H9 (cell line): ENCODE measurements around the gene ARPC1B. TPM values are rescaled to one million over a fixed set of nuclear protein-coding genes. Genes with fewer than 3 reads are reported as not detected.

Experiments used
- DNase-seq: peaks from one replicate; pipeline ENCODE4 v3.0.0-alpha.2; 2017
- H2AFZ ChIP-seq: one replicate; pipeline ENCODE4 v1.6.1; 2013; ENCODE audit warnings: mild to moderate bottlenecking, low read length, control low read depth, moderate library complexity
- H2AK5ac ChIP-seq: 2 replicates; pipeline ENCODE4 v1.6.1; 2013; ENCODE audit warnings: low read length, control low read depth, mixed read lengths; ENCODE audit not compliant: insufficient read length
- H2BK120ac ChIP-seq: one replicate; pipeline ENCODE4 v1.6.1; 2013; ENCODE audit warnings: low read depth, mild to moderate bottlenecking, low read length, control low read depth, inconsistent platforms; ENCODE audit not compliant: poor library complexity, severe bottlenecking
- H2BK12ac ChIP-seq: 2 replicates; pipeline ENCODE4 v1.6.1; 2013; ENCODE audit warnings: low read length, control low read depth, mixed read lengths, low read depth; ENCODE audit not compliant: insufficient read length
- H2BK15ac ChIP-seq: 2 replicates; pipeline ENCODE4 v1.6.1; 2013; ENCODE audit warnings: low read depth, low read length, control low read depth
- H2BK20ac ChIP-seq: one replicate; pipeline ENCODE4 v1.6.1; 2013; ENCODE audit warnings: low read depth, mild to moderate bottlenecking, low read length, control low read depth, inconsistent platforms; ENCODE audit not compliant: poor library complexity, severe bottlenecking
- H2BK5ac ChIP-seq: 2 replicates; pipeline ENCODE4 v1.6.1; 2013; ENCODE audit warnings: low read length, control low read depth, mixed read lengths; ENCODE audit not compliant: insufficient read length
- H3K14ac ChIP-seq: 2 replicates; pipeline ENCODE4 v1.6.1; 2013; ENCODE audit warnings: low read length, control low read depth; ENCODE audit not compliant: insufficient read depth
- H3K18ac ChIP-seq: 2 replicates; pipeline ENCODE4 v1.6.1; 2013; ENCODE audit warnings: low read depth, mild to moderate bottlenecking, mixed read lengths, low read length, control low read depth; ENCODE audit not compliant: insufficient read length
- H3K23ac ChIP-seq: 2 replicates; pipeline ENCODE4 v1.6.1; 2013; ENCODE audit warnings: low read length, control low read depth, mixed read lengths, low read depth; ENCODE audit not compliant: insufficient read length
- H3K23me2 ChIP-seq: 2 replicates; pipeline ENCODE4 v1.6.1; 2013; ENCODE audit warnings: low read depth, mild to moderate bottlenecking, mixed read lengths, low read length, control low read depth; ENCODE audit not compliant: insufficient read length, poor library complexity, severe bottlenecking
- H3K27ac ChIP-seq: 2 replicates; pipeline ENCODE4 v1.5.1; 2013; ENCODE audit warnings: low read length, control low read depth, mixed read lengths, low read depth; ENCODE audit not compliant: insufficient read length
- H3K27me3 ChIP-seq: 2 replicates; pipeline ENCODE4 v1.6.1; 2013; ENCODE audit warnings: low read length, control low read depth, inconsistent platforms; ENCODE audit not compliant: insufficient read depth
- H3K4ac ChIP-seq: 2 replicates; pipeline ENCODE4 v1.6.1; 2013; ENCODE audit warnings: low read depth, mild to moderate bottlenecking, control low read depth, inconsistent platforms, low read length, moderate library complexity
- H3K4me1 ChIP-seq: 2 replicates; pipeline ENCODE4 v1.6.1; 2013; ENCODE audit warnings: low read length, control low read depth, inconsistent platforms; ENCODE audit not compliant: insufficient read depth
- H3K4me2 ChIP-seq: 2 replicates; pipeline ENCODE4 v1.6.1; 2013; ENCODE audit warnings: low read length, control low read depth, mixed read lengths; ENCODE audit not compliant: insufficient read length, insufficient read depth
- H3K56ac ChIP-seq: 2 replicates; pipeline ENCODE4 v1.6.1; 2013; ENCODE audit warnings: low read depth, mild to moderate bottlenecking, mixed read lengths, low read length, control low read depth; ENCODE audit not compliant: insufficient read length
- H3K79me1 ChIP-seq: 2 replicates; pipeline ENCODE4 v1.6.1; 2013; ENCODE audit warnings: low read depth, mild to moderate bottlenecking, moderate library complexity, low read length, control low read depth, inconsistent platforms; ENCODE audit not compliant: insufficient read depth, poor library complexity, severe bottlenecking
- H3K79me2 ChIP-seq: 2 replicates; pipeline ENCODE4 v1.6.1; 2013; ENCODE audit warnings: low read length, control low read depth, inconsistent platforms; ENCODE audit not compliant: insufficient read depth
- H3K9ac ChIP-seq: 2 replicates; pipeline ENCODE4 v1.6.1; 2013; ENCODE audit warnings: low read length, control low read depth, mixed read lengths; ENCODE audit not compliant: insufficient read length; ENCODE audit errors: extremely low read depth
- H3K9me3 ChIP-seq: one replicate; pipeline ENCODE4 v1.6.1; 2013; ENCODE audit warnings: low read depth, low read length, inconsistent platforms; ENCODE audit not compliant: control insufficient read depth
- H3T11ph ChIP-seq: one replicate; pipeline ENCODE4 v1.6.1; 2013; ENCODE audit warnings: mild to moderate bottlenecking, low read length, control low read depth, inconsistent platforms
- H4K20me1 ChIP-seq: one replicate; pipeline ENCODE4 v1.6.1; 2013; ENCODE audit not compliant: control insufficient read depth, insufficient read length, insufficient read depth
- H4K5ac ChIP-seq: 2 replicates; pipeline ENCODE4 v1.6.1; 2013; ENCODE audit warnings: low read depth, mild to moderate bottlenecking, mixed read lengths, low read length, control low read depth; ENCODE audit not compliant: insufficient read length
- H4K8ac ChIP-seq: replicated peaks from 2 replicates; pipeline ENCODE4 v1.6.1; 2013; ENCODE audit warnings: low read length, control low read depth, mixed read lengths, low read depth; ENCODE audit not compliant: insufficient read length
- H4K91ac ChIP-seq: 2 replicates; pipeline ENCODE4 v1.6.1; 2013; ENCODE audit warnings: low read depth, mild to moderate bottlenecking, moderate library complexity, mixed read lengths, low read length, control low read depth; ENCODE audit not compliant: insufficient read length
- H3K27ac Mint-ChIP-seq, 3 experiments: 2 replicates in 2 of 3; 3 replicates in 1 of 3; pipeline ENCODE4 v1.8.0; 2020 to 2021; ENCODE audit warnings: mixed read lengths in 3 of 3, mild to moderate bottlenecking in 1 of 3, moderate library complexity in 1 of 3
- H3K27me3 Mint-ChIP-seq: 2 replicates; pipeline ENCODE4 v1.8.0; 2021; ENCODE audit warnings: low read depth, mild to moderate bottlenecking, moderate library complexity, mixed read lengths
- H3K36me3 Mint-ChIP-seq, 3 experiments: 2 replicates in 2 of 3; 3 replicates in 1 of 3; pipeline ENCODE4 v1.8.0; 2020 to 2021; ENCODE audit warnings: low read depth in 3 of 3, mixed read lengths in 3 of 3; ENCODE audit not compliant: insufficient read depth in 1 of 3
- H3K4me1 Mint-ChIP-seq, 2 experiments: 2 replicates each; pipeline ENCODE4 v1.8.0; 2020; ENCODE audit warnings: mixed read lengths in 2 of 2
- H3K4me3 Mint-ChIP-seq, 2 experiments: 2 replicates in 1 of 2; 3 replicates in 1 of 2; pipeline ENCODE4 v1.8.0; 2020 to 2021; ENCODE audit warnings: mild to moderate bottlenecking in 2 of 2, mixed read lengths in 2 of 2, moderate library complexity in 1 of 2
- H3K9me3 Mint-ChIP-seq, 2 experiments: 2 replicates in 1 of 2; 3 replicates in 1 of 2; pipeline ENCODE4 v1.8.0; 2020; ENCODE audit warnings: mild to moderate bottlenecking in 2 of 2, mixed read lengths in 2 of 2, moderate library complexity in 1 of 2
- CTCF ChIP-seq: fragments of 200-600 bp; sonication (generic); conservative IDR thresholded peaks from 3 replicates; pipeline ENCODE4 v1.8.0; 2021; ENCODE audit warnings: antibody characterized with exemption, mild to moderate bottlenecking
- WGBS: extraction: QIAGEN DNeasy Blood & Tissue Kit; methylation state at CpG from one replicate; pipeline ENCODE4 v1.1.7; 2013; ENCODE audit warnings: missing lambda C conversion rate, low lambda C conversion rate, mixed read lengths; ENCODE audit not compliant: insufficient read length; ENCODE audit errors: extremely low coverage; 5-methylcytosine and 5-hydroxymethylcytosine counted together
- total RNA-seq: library from RNA; stranded (reverse); gene quantifications from 2 replicates; pipeline ENCODE4 v1.2.1, GENCODE V29; 2021

ARPC1B gene
- total RNA-seq, 1 experiment from 2014 or later: 56.3 TPM

- H3K27me3 Mint-ChIP-seq: peaks cover 1% of the 10 kb centered on the region; the same call in 1 of the 2 replicates
- TF ChIP-seq CTCF: no peak; the same call in 2 of the 3 replicates
- H3K14ac ChIP-seq: no peak overlapping the region
- peaks cover 2% of the 10 kb centered on the region; the same call in 1 of the 2 replicates for H3K4me1 ChIP-seq
- no peak overlapping the region for H3K4me2 ChIP-seq
- no peaks in the 10 kb centered on the region for H3K27me3 ChIP-seq
- H3K9ac ChIP-seq: no peak overlapping the region
- peaks cover 13 to 14% of the 10 kb centered on the region in 2 experiments for H3K4me1 Mint-ChIP-seq
- H3K4ac ChIP-seq: no peak overlapping the region
- no peak overlapping the region for H3T11ph ChIP-seq
- no peak overlapping the region for H3K27ac ChIP-seq
- no peak overlapping the region for H2AFZ ChIP-seq
- no peak overlapping the region for H4K5ac ChIP-seq
- H2BK12ac ChIP-seq: no peak overlapping the region
- H3K23me2 ChIP-seq: peaks cover 11% of the 10 kb centered on the region
- no peaks in the 10 kb centered on the region for H4K20me1 ChIP-seq
- H3K36me3 Mint-ChIP-seq: peaks cover 32 to 80% (median 61%) of the 10 kb centered on the region in 3 experiments
- no peak overlapping the region for H2AK5ac ChIP-seq
- WGBS: no CpG with 5 or more reads among the region's 14 CpGs
- no peak for DNase-seq
- no peak overlapping the region for H2BK20ac ChIP-seq
- H3K79me2 ChIP-seq: no peaks in the 10 kb centered on the region
- H2BK120ac ChIP-seq: no peak overlapping the region
- H3K79me1 ChIP-seq: no peaks in the 10 kb centered on the region
- H4K91ac ChIP-seq: no peak overlapping the region
- no peak overlapping the region for H2BK5ac ChIP-seq
- no peak overlapping the region for H3K18ac ChIP-seq
- no peak overlapping the region for H3K23ac ChIP-seq
- no peak overlapping the region for H3K56ac ChIP-seq
- no peak overlapping the region for H3K4me3 Mint-ChIP-seq
- no peaks in the 10 kb centered on the region for H3K9me3 ChIP-seq
- no peak overlapping the region for H2BK15ac ChIP-seq
- peak overlapping the region in 1 of 3 experiments; percentile 57; a peak in 1 of 7 replicates for H3K27ac Mint-ChIP-seq
- no peaks in the 10 kb centered on the region for H3K9me3 Mint-ChIP-seq
- H4K8ac ChIP-seq: no peak overlapping the region
Observed at GRCh38 chr7:99395616-99396327, 21.2 kb downstream of the ARPC1B start.
